CD4-positive, alpha-beta T cell treated with Interferon gamma for 1 hour (primary cell): Measurements from ENCODE around the gene RNF182.
A peak's percentile ranks its signal among the peaks of the same experiment; 100 is the strongest.
"Not testable (repeated sequence)": the region's sequence is repeated elsewhere in the genome, so short reads cannot be mapped to it uniquely, and the experiment has no call there.

Source experiments
- DNase-seq: peaks from one replicate; pipeline ENCODE4 v3.0.0-alpha.2; 2020

The RNF182 gene

DNA sequence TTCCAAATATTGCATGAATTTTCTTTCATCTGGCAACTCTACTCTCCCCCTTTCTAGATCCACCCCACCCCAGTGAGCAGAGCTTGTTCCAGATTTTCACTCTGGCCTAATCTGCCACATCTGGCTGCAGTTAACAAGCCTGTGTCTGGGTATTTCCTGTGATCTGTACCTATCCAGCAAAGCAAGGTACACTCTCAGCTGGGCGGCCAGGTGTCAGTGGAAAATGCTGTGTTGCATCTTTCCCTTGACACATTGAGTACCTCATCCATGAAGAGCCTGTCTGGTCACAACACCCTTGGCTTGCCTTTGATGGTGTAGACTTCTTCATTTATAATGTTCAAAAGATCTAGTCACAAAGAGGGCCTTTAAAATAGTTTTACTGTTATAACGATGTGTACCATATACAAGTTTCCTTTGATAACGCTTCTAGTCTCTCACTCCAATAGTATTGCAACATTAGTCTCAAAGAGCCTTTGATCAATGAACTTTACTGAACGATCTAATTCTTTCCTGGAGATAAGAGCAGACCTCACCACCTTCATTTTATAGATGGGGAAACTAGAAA is 6.0 kb upstream of the RNF182 start:
- no peak for DNase-seq

DNA sequence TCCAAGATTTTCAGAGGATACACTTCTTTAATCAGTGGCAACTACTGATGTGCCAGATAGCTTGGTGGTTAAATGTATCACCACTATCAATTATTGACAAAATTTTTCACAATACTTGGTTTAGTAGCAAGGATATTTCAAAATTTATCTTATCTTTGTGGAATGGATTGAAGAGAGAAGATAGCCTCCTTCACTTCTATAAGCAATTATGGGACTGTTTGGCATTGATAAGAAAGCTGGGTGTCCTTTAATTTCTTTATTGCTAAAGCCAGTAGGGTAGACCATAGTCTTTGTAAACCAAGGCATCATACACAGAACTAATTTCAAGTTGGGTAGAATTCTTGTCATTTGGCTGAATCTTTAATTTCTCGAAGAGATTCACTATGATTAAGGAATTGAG is 4.9 kb upstream of the RNF182 start:
- DNase-seq = no peak

DNA sequence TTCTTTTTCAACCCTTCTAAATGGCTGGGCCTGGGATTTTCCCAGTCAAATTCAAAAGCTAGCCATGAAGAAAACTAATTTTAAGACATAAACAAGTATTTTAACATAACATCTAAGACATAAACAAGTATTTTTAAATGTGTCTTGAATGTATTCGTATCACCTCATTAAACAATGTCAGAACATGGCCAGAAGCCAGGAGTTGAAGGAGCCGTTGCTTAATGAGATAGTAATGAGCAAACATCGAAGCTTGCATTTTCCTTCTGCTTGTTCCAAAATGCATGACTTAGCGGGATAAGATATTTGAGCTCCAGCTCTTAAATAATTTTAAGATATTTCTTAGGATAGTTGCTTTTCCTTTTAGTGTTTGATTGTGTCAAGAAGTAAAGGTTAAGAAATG is 4.2 kb upstream of the RNF182 start:
- DNase-seq = no peak

DNA sequence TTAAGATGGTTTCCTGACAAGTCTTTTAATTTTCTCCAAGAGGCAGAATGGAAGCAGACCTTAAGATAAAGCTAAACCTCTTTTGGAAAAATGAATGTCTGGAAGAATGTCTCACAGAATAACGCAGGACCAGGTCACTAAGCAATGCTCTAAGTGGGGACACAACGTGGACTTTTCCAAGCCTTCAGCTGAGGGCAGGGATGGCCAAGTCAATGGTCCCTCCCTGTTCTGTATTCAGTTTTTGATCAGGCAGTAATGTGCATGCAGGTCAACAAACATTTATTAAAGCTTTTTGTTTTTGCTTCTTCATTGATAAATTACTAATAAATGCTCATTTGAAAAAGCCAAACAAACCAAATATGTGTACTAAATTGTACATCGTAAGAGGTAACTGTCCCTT is 2.0 kb upstream of the RNF182 start:
- DNase-seq = no peak

DNA sequence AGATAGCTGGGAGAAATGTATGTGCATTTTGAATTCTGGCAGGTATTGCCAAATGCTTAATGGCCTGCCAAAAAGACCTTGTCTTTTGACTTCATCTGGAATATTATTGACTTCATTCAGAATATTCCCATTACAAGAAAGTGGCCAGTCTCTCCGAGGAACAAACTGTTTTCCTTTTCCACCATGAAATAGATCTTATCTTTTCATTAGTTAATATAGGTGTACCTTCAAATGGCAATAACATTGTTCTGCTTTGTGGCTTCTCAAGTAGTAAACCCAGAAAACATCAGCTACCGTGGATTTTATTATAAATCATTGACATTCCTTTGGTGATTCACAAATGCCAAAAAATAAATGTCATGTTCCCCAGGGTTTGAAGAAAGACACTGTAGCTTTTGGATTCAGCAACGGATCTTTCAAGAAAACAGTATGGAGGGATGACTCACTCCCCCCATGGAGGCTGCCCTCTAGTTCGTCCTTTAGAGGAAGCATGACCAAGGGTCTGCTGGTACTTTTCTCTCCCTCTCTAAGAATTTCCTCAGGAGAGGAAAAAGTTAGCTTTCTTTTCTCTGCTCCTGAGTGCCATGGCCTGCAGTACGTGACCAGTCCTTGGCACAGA is 1.1 kb upstream of the RNF182 start:
- DNase-seq = no peak

DNA sequence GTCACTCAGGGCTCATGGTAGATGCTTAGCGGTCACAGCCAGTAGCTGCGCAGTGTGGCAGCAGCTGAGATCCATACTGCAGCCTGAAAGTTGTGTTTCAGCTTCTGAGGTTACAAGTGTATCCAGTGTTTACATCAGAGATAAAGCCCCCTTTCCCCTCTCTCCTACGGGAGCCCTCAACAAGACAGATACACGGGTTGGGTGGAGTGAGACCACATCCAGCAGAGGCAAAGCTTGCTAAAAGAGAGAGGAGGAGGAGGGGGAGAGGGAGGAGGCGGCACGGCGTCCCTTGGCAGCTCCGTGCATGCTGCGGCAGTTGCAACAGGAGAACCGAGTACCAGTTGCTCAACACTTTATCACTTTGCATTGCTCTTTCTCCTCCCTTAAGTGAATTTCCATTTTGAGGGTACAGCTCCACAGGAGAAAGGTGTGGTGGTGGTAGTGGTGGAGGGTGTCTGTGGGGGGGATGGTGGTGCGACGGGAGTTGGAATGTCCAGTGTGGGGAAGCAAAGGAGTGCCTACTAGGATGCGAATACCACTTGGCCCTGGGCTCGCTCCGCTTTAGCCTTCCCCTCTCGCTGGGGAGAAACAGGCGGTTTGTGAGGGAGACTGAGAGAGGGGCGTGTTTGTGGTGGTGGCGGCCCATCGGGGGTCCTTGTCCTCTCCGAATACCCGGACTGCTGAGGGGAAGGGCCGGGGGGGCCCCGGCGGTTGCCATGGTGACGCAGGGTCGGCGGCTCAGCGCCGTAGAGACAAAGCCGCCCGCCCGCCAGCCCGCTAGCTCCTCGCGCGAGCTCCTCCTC is 405 bp upstream of the RNF182 start:
- peak; percentile 27 for DNase-seq

DNA sequence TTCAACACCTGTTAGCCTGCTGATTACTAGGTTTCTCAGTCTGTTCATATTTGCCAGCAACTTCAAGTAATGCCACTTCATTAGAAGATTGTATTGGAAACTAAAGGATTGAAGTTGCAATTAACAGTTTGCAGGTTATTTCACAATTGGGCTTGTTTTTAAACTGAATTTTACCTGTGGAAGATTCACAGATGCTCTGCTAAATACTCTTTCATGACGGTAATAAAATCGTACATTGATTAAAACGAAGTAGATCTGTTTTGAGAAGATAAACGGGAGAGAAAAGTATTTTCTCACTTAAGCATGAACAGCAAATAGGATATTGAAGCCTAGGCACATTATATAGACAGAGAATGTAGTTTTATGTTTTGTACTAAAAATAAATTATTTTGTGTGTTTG is 1.6 kb downstream of the RNF182 start:
- no peak for DNase-seq

DNA sequence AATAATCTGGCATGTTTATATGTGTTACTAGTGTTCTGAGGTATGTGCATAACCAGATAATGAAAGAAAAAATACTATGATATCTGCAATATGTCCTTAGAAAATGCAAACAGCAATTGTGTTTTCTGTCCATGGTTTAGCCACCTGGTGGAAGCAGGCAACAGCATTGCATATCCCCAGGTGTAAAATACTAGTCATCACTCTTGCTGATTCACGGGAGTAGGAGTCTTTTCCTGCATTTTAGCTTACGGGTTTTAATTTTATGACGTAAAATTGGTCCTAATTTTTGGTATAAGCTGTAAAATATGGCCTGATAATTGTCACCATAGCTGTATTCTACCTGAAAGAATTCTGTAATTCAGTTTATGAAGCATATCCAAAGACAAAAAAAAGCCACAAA is 2.5 kb downstream of the RNF182 start:
- DNase-seq = no peak

DNA sequence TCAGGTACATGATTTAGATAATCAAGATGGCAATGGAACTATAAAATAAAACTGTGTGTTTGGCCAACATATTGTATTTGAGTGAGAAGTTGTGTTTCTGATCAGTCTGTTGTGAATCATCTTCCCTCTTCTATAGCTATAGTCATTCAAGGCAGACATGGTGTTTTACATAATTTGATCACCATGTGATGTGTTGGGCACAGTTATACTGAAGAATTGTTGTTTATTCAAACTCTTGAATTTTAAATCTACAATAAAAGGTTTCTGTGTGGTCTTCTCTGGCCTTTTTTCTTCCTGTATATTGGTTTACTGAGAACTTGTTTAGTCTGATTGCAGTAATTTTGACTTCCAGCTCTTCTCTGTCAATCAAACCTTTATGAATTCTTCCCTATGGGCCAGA is 4.4 kb downstream of the RNF182 start:
- DNase-seq = no peak

DNA sequence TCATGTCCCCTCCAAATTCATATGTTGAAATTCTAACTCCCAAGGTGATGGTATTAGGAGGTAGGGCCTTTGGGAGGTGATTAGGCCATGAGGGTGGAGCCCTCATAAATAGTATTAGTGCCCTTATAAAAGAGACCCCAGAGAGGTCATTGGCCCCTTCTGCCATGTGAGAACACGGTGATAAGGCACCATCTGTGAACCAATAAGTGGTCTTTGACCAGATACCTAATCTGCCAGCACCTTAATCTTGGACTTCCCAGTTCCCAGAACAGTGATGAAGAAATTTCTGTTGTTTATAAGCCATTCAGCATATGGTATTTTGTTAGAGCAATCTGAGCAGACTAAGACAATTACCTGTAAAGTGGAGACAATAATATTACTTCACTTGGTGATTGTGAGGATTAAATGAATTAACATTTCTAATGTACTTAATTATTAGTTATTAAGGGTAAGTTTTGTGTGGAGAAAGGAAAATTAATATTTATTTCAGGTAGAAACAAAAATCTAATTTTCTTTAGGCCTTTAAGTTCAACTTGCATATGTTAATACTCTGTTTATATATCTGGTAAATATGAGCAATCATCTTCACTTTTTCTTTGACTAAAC is 7.1 kb downstream of the RNF182 start:
- DNase-seq = no peak

DNA sequence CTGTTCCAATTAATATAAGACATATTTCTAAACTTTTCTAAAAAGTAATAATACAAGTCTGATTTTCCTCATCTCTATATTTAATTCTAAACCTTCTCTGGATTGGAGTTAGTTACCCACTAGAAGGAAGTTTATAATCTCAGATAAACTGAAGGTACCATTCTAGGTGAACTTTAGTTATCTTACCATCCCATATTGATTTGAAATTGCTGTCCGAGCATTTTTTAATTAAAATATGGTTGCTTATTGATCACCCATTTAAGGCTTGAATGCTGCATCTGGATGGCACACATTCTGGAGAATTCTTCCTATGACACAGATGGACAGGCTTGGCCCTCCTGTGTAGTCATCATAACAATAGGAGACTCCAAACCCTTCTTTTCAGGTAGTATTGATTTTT is 8.0 kb downstream of the RNF182 start:
- DNase-seq = no peak

DNA sequence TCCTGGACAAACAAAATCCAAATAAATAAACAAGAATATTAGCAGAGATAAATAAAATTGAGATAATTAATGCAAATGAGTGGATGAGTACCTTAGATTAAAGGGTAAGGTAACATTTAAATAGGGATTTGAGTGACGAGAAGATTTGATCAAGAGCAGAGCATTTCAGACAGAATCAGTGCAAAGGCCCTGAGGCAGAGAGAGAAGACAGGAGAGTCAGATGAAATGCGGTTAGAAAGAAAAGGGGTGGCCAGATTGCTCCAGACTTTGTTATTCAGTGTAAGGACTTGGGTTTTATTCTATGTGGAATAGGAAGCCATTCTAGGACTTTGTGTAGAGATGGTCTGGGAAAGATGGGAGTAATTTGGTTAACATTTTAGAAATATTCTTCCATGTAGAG is 10.0 kb downstream of the RNF182 start:
- no peak for DNase-seq

DNA sequence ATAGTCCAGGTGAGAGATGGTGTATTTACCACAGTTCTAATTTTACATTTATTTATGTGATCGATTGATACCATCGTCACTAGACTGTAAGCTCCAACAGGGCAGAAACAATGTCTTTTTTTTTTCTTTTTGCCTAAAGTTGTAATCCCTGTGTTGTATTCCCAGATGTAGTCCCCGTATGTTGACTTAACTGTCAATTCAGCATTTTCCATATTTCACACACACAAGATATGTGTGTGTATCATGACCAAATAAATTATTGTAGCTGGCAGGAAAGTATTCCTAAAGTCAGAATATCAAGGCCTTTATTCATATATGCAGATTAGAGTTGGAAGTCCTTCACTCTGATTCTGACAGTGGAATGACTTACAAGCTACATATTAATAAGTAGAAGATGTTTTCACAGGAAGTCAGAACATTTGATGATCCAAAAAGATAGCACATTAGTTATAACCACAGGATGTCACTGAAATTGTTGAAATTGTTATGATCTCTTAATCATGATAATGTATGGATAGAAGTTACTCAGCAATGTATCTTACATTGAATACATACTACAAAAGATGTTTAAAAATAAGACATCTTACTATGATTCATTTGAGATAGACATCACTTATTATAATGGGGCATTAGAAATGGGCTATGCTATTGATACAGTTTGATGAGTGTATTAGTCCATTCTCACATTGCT is 10.6 kb downstream of the RNF182 start:
- DNase-seq = no peak

DNA sequence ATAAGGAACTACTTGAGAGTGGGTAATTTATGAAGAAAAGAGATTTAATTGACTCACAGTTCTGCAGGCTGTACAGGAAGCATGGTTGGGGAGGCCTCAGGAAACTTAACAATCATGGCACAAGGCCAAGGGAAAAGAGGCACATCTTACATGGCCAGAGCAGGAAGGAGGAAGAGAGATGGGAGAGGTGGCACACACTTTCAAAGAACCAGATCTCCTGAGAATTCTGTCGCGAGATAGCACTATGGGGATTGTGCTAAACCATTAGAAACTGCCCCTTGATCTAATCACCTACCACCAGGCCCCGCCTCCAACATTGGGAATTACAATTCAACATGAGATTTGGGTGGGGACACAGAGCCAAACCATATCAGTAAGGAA is 11.1 kb downstream of the RNF182 start:
- DNase-seq = not testable (repeated sequence)

DNA sequence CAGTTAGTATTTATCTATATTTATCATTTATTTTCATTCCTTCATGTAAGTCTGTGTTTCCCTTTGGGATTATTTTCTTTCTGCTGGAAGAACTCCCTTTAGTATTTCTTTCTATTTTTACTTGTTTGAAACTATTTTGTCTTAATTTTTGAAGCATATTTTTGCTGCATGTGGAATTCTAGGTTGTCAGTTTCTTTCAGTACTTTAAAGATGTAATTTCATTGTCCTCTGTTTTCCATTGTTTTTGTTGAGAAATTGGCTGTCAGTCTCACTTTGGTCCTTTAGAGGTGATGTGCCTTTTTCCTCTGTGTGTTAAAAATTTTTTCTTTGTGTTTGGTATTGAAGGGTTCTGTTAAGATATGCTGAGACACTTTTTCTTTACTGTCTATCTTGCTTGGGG is 17.1 kb downstream of the RNF182 start:
- DNase-seq = no peak

DNA sequence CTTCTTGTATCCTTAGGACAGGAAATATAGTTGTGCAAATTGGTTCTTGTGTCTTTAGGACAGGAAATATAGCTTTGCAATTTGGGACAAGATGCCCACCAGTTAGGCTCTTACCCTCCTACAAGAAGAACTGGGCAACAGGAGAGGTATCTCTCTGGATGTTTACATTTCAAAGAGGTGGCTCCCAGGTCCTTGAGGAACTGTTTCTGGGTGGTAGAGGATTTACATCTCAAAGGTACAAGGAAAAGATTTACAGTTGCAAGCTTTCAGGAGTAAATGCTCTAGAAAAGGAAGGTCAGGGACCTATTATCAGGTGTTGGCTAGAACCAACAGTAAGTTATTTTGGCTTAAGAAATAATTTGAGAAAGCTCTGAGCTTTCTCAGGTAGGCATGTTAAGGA is 19.2 kb downstream of the RNF182 start:
- no peak for DNase-seq

DNA sequence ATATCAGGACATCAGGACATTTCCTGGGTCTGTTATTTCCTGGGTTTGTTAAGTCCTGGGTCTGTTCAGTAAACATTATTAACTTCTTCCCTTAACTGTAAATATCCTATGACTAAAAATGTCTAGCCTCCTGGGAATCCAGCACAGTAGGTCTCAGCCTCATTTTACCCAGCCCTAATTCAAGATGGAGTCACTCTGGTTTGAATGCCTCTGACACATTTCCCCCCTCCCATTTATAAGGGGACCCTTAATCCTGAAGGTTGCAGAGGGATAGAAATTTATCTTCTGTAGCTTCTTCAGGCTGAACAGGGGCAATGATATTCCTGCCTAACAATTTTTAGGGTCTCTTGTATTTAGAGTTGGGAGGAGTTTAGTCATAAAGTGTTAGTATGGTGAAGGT is 21.8 kb downstream of the RNF182 start:
- DNase-seq = no peak

DNA sequence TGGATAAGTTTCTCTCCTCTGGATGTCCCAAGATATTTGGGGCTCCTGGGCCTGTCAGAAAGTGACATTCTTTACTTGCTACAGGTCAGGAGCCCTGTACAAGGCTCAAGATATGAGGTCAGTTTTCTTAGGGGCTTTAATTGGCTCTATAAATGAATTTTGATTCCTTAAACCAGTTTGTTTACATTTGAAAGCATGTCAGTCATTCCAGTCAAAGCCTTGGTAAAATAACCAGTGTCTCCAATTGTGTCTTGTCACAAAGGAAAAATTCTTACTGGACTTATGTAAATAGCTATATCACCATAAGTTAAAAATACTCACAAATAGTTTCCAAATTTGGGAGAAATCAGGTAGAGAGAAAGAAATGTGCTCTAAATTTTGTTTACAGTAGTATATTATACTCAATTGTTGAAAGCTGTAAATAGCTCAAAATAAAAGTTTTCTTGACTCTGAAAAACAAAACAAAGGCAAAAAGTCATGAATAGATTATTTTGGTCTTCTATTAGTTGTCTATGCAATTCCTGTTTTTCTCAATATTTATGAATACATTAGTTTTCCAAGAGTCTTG is 22.9 kb downstream of the RNF182 start:
- no peak for DNase-seq

DNA sequence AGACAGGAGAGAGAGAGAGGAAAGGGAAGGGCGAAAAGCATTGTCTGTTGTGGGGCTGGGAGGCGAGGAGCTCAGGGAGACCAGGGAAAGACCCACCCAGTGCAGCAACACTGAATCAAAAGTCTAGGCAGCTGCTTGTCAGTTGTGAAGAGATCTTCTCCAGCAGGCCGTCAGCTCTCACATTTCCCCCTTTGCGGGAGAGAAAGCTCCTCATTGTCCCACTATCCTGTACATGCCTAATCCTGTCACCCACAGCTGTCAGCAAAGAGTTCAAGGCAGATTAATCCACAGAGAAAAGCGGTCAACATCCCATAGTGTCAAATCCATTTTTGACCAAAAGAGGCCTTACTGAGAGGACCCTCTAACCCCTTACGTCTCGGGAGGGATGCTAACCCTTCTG is 27.3 kb downstream of the RNF182 start:
- no peak for DNase-seq

DNA sequence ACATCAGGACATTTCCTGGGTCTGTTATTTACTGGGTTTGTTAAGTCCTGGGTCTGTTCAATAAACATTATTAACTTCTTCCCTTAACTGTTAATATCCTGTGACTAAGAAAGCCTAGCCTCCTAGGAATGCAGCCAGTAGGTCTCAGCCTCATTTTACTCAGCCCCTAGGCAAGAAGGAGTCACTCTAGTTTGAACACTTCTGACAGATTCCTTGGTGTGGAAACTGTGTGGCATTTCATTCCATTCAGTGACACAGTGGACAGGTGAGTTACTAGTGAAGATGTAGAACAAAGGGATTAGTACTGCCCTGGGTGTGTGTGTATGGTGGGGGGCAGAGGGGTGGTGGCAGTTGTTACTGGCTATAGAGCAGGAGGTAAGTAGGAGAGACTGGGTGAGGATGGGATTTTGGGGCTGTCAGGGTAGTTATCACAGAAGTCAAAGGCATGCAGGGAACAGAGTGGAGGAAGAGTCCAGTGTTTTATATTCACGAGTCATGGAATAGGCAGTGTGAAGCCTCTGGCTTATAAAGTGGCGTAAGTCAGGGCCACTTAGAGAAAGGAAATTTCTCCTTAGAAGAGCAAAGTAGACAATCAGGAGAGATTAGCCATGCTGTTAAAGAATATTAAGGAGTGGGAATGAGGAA is 28.4 kb downstream of the RNF182 start:
- no peak for DNase-seq

DNA sequence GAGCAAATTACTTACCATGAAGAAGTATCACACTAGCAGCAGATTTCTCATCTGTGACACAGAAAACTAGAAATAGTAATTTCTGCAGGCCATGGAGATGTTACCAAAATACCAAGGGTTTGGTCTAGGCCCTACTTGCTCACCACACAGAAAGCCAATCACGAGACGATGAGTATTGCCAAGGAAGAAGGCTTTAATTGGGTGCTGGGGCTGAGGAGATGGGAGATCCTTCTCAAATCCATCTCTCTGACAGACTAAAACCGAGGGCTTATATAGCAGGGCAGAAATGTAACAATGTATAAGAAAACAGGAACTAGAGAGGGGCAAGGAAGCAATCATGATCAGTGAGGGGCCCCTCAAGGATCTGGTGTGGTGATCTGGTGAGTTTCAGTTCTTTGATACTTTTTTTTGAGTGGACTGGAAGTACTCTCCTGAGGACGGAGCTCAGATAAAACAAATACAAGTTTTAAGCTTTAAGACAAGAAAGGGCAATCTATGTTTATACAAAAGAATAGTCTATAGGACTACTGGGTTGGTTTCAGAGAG is 40.9 kb downstream of the RNF182 start:
- no peak for DNase-seq

DNA sequence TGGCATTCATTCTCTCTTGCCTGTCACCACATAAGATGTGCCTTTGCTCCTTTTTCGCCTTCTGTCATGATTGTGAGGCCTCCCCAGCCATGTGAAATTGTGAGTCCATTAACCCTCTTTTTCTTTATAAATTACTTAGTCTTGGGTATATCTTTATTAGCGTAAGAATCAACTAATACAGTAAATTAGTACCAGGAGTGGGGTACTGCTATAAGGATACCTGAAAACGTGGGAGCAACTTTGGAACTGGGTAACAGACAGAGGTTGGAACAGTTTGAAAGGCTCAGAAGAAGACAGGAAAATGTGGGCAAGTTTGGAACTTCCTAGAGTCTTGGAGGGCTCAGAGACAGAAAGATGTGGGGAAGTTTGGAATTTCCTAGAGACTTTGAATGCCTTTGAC is 46.6 kb downstream of the RNF182 start:
- no peak for DNase-seq
